Body of pancreas (tissue), 4 donors: Measurements from ENCODE around the gene EPB42.

Source experiments
- POLR2A ChIP-seq, 3 donors: fragments of 450-650 bp; IDR thresholded peaks; one replicate each; pipeline ENCODE4 v1.6.1; 2016; ENCODE audit warnings: antibody characterized with exemption in 3 of 3, mild to moderate bottlenecking in 2 of 3
- TF ChIP-seq, protein P1 (sequence below), 7 experiments: fragments of 450-650 bp in 4 of 7; fragments of 200-600 bp in 3 of 7; sonication (generic) in 3 of 7; IDR thresholded peaks; one replicate each; pipeline ENCODE4 v1.5.1; 2016 to 2019; ENCODE audit warnings: antibody characterized with exemption in 7 of 7

GRCh38 chr15:43242616-43243015 is 21.8 kb upstream of the EPB42 start:
- TF ChIP-seq, protein P1, sequence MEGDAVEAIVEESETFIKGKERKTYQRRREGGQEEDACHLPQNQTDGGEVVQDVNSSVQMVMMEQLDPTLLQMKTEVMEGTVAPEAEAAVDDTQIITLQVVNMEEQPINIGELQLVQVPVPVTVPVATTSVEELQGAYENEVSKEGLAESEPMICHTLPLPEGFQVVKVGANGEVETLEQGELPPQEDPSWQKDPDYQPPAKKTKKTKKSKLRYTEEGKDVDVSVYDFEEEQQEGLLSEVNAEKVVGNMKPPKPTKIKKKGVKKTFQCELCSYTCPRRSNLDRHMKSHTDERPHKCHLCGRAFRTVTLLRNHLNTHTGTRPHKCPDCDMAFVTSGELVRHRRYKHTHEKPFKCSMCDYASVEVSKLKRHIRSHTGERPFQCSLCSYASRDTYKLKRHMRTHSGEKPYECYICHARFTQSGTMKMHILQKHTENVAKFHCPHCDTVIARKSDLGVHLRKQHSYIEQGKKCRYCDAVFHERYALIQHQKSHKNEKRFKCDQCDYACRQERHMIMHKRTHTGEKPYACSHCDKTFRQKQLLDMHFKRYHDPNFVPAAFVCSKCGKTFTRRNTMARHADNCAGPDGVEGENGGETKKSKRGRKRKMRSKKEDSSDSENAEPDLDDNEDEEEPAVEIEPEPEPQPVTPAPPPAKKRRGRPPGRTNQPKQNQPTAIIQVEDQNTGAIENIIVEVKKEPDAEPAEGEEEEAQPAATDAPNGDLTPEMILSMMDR (IDR thresholded peaks at IDR 0.05): no peak
- TF ChIP-seq POLR2A (IDR thresholded peaks at IDR 0.05): no peak
